SU-DHL-6 (cell line): ENCODE results near the gene C19orf67.

ENCODE experiments used
- H2AFZ ChIP-seq: fragments of 200-600 bp; sonication (generic); 2 replicates; pipeline ENCODE4 v1.6.1; 2014; ENCODE audit warnings: low read depth, mild to moderate bottlenecking, moderate library complexity, mixed read lengths, antibody characterized with exemption, low read length; ENCODE audit not compliant: severe bottlenecking
- H3F3A ChIP-seq: fragments of 200-600 bp; shearing (Covaris generic); 2 replicates; pipeline ENCODE4 v1.6.0; 2016; ENCODE audit warnings: antibody characterized with exemption, mild to moderate bottlenecking; ENCODE audit not compliant: insufficient read depth
- H3K27ac ChIP-seq: fragments of 200-600 bp; sonication (generic); 2 replicates; pipeline ENCODE4 v1.5.1; 2016; ENCODE audit warnings: low read depth, mild to moderate bottlenecking, low read length, moderate library complexity, mixed read lengths
- H3K27me3 ChIP-seq: fragments of 200-600 bp; sonication (generic), shearing (Covaris generic); 2 replicates; pipeline ENCODE4 v1.6.0; 2014; ENCODE audit warnings: mild to moderate bottlenecking, low read length
- H3K36me3 ChIP-seq: fragments of 200-600 bp; sonication (generic); 2 replicates; pipeline ENCODE4 v1.6.1; 2014; ENCODE audit warnings: mild to moderate bottlenecking, low read length, mixed read lengths
- H3K4me2 ChIP-seq: fragments of 300-600, 200-600 bp; shearing (Covaris generic), sonication (generic); 2 replicates; pipeline ENCODE4 v1.6.0; 2014; ENCODE audit warnings: low read length, low read depth, mild to moderate bottlenecking; ENCODE audit not compliant: poor library complexity, severe bottlenecking
- H3K4me3 ChIP-seq: fragments of 200-600 bp; sonication (generic); 2 replicates; pipeline ENCODE4 v1.5.1; 2014; ENCODE audit warnings: antibody characterized with exemption, low read length, mild to moderate bottlenecking, mixed read lengths; ENCODE audit not compliant: insufficient read depth, poor library complexity, severe bottlenecking
- H3K79me2 ChIP-seq: fragments of 200-600 bp; sonication (generic); 2 replicates; pipeline ENCODE4 v1.6.1; 2014; ENCODE audit warnings: mild to moderate bottlenecking, low read length, moderate library complexity; ENCODE audit not compliant: insufficient read depth
- H3K9ac ChIP-seq: fragments of 200-600 bp; sonication (generic); 2 replicates; pipeline ENCODE4 v1.7.0; 2014; ENCODE audit warnings: mild to moderate bottlenecking, low read length
- H3K9me2 ChIP-seq: fragments of 200-600 bp; sonication (generic); replicated peaks from 2 replicates; pipeline ENCODE4 v1.6.1; 2014; ENCODE audit warnings: low read length; ENCODE audit not compliant: insufficient read depth
- H3K9me3 ChIP-seq: fragments of 200-600 bp; sonication (generic); 2 replicates; pipeline ENCODE4 v1.6.1; 2014; ENCODE audit warnings: low read length, mixed read lengths; ENCODE audit not compliant: insufficient read depth
- H4K20me1 ChIP-seq: fragments of 200-600 bp; sonication (generic); 2 replicates; pipeline ENCODE4 v1.6.1; 2014; ENCODE audit warnings: low read depth, mild to moderate bottlenecking, antibody characterized with exemption, low read length, moderate library complexity, mixed read lengths
- EZH2phosphoT487 ChIP-seq: fragments of 200-600 bp; sonication (generic), shearing (Covaris generic); conservative IDR thresholded peaks from 2 replicates; pipeline ENCODE4 v1.6.1; 2018; ENCODE audit warnings: mild to moderate bottlenecking, antibody characterized with exemption, low read length, moderate library complexity, mixed read lengths
- TF ChIP-seq, protein P1 (sequence below): fragments of 200-600 bp; sonication (generic); IDR thresholded peaks from one replicate; pipeline ENCODE4 v1.5.1; 2017; ENCODE audit warnings: antibody characterized with exemption, mild to moderate bottlenecking, low read length, moderate library complexity; ENCODE audit not compliant: insufficient read depth, poor library complexity, severe bottlenecking

The C19orf67 gene

GRCh38 chr19:14062558-14062855 lies 23.1 kb downstream of the C19orf67 start:
- no peaks in the 10 kb centered on the region for H3K36me3 ChIP-seq
- no peak overlapping the region for H3K9ac ChIP-seq
- no peak overlapping the region for H3K27ac ChIP-seq
- H3K9me3 ChIP-seq: no peaks in the 10 kb centered on the region
- H3K79me2 ChIP-seq: no peaks in the 10 kb centered on the region
- H3F3A ChIP-seq: no peaks in the 10 kb centered on the region
- H4K20me1 ChIP-seq: no peaks in the 10 kb centered on the region
- TF ChIP-seq, protein P1, sequence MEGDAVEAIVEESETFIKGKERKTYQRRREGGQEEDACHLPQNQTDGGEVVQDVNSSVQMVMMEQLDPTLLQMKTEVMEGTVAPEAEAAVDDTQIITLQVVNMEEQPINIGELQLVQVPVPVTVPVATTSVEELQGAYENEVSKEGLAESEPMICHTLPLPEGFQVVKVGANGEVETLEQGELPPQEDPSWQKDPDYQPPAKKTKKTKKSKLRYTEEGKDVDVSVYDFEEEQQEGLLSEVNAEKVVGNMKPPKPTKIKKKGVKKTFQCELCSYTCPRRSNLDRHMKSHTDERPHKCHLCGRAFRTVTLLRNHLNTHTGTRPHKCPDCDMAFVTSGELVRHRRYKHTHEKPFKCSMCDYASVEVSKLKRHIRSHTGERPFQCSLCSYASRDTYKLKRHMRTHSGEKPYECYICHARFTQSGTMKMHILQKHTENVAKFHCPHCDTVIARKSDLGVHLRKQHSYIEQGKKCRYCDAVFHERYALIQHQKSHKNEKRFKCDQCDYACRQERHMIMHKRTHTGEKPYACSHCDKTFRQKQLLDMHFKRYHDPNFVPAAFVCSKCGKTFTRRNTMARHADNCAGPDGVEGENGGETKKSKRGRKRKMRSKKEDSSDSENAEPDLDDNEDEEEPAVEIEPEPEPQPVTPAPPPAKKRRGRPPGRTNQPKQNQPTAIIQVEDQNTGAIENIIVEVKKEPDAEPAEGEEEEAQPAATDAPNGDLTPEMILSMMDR: no peak
- no peak for TF ChIP-seq EZH2phosphoT487
- H3K4me2 ChIP-seq: no peak overlapping the region
- no peak overlapping the region for H3K4me3 ChIP-seq
- 0 out of 2 replicates have a peak, but pooled peaks cover 4% of the 10 kb centered on the region for H3K27me3 ChIP-seq
- no peaks in the 10 kb centered on the region for H3K9me2 ChIP-seq
- H2AFZ ChIP-seq: no peak overlapping the region

GRCh38 chr19:14061751-14062557 lies 23.6 kb downstream of the C19orf67 start, which contains the start of gene PALM3:
PALM3 (minus strand) TSS chr19:14062076; CDS start chr19:14061980, 96 bp downstream.
- H3K4me3 ChIP-seq: no peak within 1 kb of the TSS
- TF ChIP-seq EZH2phosphoT487: no peak
- TF ChIP-seq, protein P1: no peak
- no peak within 1 kb of the TSS for H2AFZ ChIP-seq
- H3K36me3 ChIP-seq: no peaks in the 10 kb centered on the region
- no peak within 1 kb of the TSS for H3K9ac ChIP-seq
- no peak within 1 kb of the TSS for H3K27ac ChIP-seq
- H3K4me2 ChIP-seq: no peak within 1 kb of the TSS
- H3K9me3 ChIP-seq: no peaks in the 10 kb centered on the region
- no peaks in the 10 kb centered on the region for H4K20me1 ChIP-seq
- H3F3A ChIP-seq: no peaks in the 10 kb centered on the region
- no peaks in the 10 kb centered on the region for H3K79me2 ChIP-seq
- H3K9me2 ChIP-seq: no peaks in the 10 kb centered on the region
- H3K27me3 ChIP-seq: 0 out of 2 replicates have a peak, but pooled peaks cover 4% of the 10 kb centered on the region

DNA sequence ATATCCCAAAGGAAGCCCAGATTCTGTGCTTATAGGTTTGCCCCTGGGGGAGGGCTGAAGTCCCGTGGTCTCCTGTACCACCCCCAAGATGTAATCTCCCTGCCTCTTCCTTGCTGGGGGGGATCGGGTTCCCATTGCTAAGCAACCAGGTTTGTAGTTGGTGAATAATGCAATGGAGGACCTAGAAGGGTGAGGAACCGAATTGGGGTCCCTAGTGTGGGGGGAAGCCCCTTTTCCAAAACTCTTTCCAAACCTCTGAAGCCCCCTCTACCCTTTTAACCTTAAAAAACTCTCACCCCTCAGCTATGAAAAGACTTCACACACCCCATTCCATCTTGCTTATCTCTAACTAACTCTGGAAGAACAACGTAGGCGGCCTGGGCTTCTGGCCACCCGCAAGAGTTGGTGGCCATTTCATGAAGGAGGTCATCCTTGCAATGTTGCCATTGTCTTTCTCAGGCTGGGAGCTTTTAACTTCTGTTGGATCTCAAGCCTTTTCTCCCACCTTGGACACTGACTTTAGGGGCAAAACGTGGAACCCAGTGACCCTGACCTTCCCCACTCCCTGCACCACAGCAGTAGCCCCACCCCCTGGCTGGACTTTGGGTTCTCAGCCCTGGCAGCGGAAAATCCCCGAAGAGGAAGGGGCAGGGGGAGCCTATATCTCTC lies 24.4 kb downstream of the C19orf67 start:
- H3K27me3 ChIP-seq: 0 out of 2 replicates have a peak, but pooled peaks cover 4% of the 10 kb centered on the region
- H3K4me2 ChIP-seq: no peak overlapping the region
- H2AFZ ChIP-seq: no peak overlapping the region

More for the DNA sequence above, 24.4 kb downstream of the C19orf67 start:
- Histone ChIP-seq H3K4me3 (no peak overlapping the region), H3F3A (no peaks in the 10 kb centered on the region), H4K20me1 (no peaks in the 10 kb centered on the region), H3K9me3 (no peaks in the 10 kb centered on the region), H3K36me3 (no peaks in the 10 kb centered on the region), H3K9me2 (no peaks in the 10 kb centered on the region), H3K27ac (no peak overlapping the region), H3K9ac (no peak overlapping the region), H3K79me2 (no peaks in the 10 kb centered on the region)
- TF ChIP-seq EZH2phosphoT487: no peak
- TF ChIP-seq, protein P1: no peak
